Activated CD8-positive, alpha-beta memory T cell treated with anti-CD3 and anti-CD28 coated beads for 36 hours (primary cell): Measurements from ENCODE around the gene ACAP1. TPM values are rescaled to one million over a fixed set of nuclear protein-coding genes. Genes with fewer than 3 reads are reported as not detected.

Experiments used
- CTCF ChIA-PET: fragments of 350-600 bp; sonication (Branson Sonifier 250); formaldehyde crosslinking; loops from one replicate; lab custom pipeline; 2021; ENCODE audit warnings: antibody characterized with exemption; lab: Charles Lee
- POLR2A ChIA-PET: fragments of 350-600 bp; sonication (Branson Sonifier 250); formaldehyde crosslinking; loops from one replicate; lab custom pipeline; 2021; ENCODE audit warnings: antibody characterized with exemption; lab: Charles Lee
- total RNA-seq, 2 experiments: library from RNA; stranded (reverse); gene quantifications; one replicate each; pipeline ENCODE4 v1.2.3, GENCODE V29; 2021

Gene ACAP1
- total RNA-seq, 2 experiments from 2014 or later = 234 to 241 TPM

- CTCF ChIA-PET = interaction anchor here (1.1 to 1.5 kb wide), 5 partner anchors 9 to 130 kb away, joined by 3 to 9 read pairs (median 3); partner anchors contain the start of genes PLSCR3 and TMEM256
- POLR2A ChIA-PET = interaction anchor here (0.5 to 0.9 kb wide), 4 partner anchors 10 to 300 kb away, joined by 3 to 4 read pairs (median 3); partner anchors contain the start of genes PLSCR3 and TMEM256
Measured at GRCh38 chr17:7384489-7385081, 48.3 kb downstream of the ACAP1 start.

DNA sequence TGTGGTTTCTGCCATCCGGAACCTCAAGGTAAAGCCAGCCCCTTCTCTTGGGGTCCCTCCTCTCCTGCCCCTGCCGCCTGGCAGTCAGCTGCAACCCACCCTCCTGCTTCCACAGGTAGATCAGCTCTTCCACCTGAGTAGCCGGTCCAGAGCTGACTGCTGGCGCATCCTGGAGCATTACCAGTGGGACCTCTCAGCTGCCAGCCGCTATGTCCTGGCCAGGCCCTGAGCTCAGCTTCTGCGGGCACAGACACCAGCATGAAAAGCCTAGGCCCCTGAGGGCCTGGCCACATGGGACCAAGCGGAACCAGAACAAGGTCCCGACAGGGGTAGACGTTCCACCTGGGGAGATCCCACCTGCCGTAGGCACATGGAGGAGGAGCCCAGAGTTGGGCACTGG is 52.5 kb downstream of the ACAP1 start:
- ChIA-PET POLR2A (no interaction called here), CTCF (interaction anchor here (1.0 to 1.2 kb wide), 3 partner anchors 11 to 33 kb away, joined by 3 to 5 read pairs (median 4); no protein-coding TSS in a partner anchor)

DNA sequence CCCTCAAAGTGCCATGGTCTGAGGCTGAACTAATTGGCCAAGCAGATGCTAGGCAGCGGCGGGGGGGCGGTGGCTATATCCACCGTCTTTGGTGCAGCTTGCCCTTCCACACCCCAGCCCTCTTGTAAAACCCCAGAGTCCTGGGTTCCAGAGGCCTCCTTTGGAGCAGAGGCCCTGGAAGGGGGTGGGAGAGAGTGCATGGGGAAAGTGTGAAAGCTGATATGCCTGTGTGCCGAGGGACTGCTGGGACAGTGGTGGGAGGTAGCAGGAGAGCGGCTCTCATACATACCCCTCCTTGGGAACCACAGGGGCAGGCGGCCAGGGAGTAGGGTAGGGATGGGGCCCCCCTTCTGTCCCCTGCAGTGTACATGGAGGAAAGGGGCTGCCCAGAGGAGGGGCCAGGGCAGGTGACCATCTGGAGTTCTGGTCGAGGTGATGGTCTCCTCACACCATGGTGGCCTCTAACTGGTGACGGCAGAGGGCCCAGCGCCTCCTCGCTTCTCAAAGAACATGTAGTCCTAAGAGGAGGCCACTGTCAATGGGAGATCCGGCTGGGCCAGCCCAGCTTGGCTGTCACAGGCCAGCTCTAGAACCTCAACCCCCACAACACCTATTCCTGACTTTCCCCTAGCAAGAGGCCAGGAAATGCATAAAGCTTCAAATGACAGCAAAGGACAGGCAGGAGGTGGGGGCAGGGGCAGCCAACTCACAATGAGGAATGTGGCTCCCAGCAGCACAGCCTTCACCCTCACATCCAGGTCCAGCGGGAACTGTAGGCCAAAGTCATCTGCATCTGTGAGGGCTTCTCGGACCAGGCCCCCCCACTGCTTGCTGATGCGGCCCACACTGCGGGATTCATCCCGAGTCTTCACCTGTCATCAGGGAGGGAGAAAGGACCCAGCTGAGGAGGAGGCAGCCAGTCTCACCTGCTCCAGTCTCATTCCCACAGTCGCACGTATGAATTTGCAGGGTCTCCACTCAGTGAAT is 53.9 kb downstream of the ACAP1 start:
- POLR2A ChIA-PET = no interaction called here
- CTCF ChIA-PET = interaction anchor here (1.0 to 2.4 kb wide), 3 partner anchors 34 to 170 kb away, joined by 3 to 6 read pairs (median 4); no protein-coding TSS in a partner anchor

DNA sequence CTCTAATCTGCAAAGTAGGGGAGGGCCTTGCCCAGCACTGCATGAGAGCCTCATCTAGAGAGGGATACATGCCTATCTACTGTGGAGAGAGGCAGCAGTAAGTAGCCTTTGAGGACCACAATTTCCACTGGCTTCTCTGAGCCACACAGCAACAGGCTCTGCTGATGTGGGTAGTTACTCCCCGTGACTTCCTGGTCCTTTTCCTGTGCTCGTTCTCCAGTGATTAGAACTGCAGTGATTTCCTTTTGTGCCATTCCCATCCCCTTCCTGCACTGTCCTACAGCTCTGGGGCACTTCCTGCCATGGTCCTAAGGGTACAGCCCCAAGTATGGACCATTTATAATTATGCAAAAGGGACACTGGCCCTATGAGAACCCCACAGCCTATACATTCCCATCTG is 55.0 kb downstream of the ACAP1 start:
- POLR2A ChIA-PET = no interaction called here
- CTCF ChIA-PET = interaction anchor here (1.3 to 2.4 kb wide), 2 partner anchors 35 to 46 kb away, joined by 4 to 6 read pairs; no protein-coding TSS in a partner anchor

- POLR2A ChIA-PET = interaction anchor here (1.5 kb wide), 1 partner anchor 11 kb away, joined by 9 read pairs; the partner anchor contains the start of gene TMEM256
Measured at GRCh38 chr17:7392696-7393612, 56.6 kb downstream of the ACAP1 start.

GRCh38 chr17:7393613-7394451 is 57.5 kb downstream of the ACAP1 start:
- ChIA-PET POLR2A (interaction anchor here (1.1 to 1.5 kb wide), 4 partner anchors 10 to 90 kb away, joined by 3 to 9 read pairs (median 3); partner anchors contain the start of genes POLR2A, TMEM256 and ZBTB4), CTCF (interaction anchor here (1.3 to 1.7 kb wide), 3 partner anchors 10 to 41 kb away, joined by 3 to 9 read pairs (median 5); partner anchors contain the start of genes TMEM102 and TMEM95)

More at GRCh38 chr17:7392696-7393612, 56.6 kb downstream of the ACAP1 start:
- CTCF ChIA-PET = interaction anchor here (1.6 to 2.4 kb wide), 3 partner anchors 9 to 44 kb away, joined by 5 to 9 read pairs (median 6); partner anchors contain the start of gene TMEM95

GRCh38 chr17:7394452-7395191 is 58.3 kb downstream of the ACAP1 start, which contains the start of gene PLSCR3:
Gene PLSCR3, minus strand, starts transcription at chr17:7394525. Its CDS starts 415 bp downstream, at chr17:7394110.
- ChIA-PET POLR2A (interaction anchor here (1.1 to 1.5 kb wide), 4 partner anchors 9 to 90 kb away, joined by 3 to 9 read pairs (median 3); partner anchors contain the start of genes POLR2A, TMEM256 and ZBTB4), CTCF (interaction anchor here (1.0 to 1.7 kb wide), 4 partner anchors 11 to 85 kb away, joined by 3 to 9 read pairs (median 4); partner anchors contain the start of genes TMEM102, TMEM95 and ZBTB4)

DNA sequence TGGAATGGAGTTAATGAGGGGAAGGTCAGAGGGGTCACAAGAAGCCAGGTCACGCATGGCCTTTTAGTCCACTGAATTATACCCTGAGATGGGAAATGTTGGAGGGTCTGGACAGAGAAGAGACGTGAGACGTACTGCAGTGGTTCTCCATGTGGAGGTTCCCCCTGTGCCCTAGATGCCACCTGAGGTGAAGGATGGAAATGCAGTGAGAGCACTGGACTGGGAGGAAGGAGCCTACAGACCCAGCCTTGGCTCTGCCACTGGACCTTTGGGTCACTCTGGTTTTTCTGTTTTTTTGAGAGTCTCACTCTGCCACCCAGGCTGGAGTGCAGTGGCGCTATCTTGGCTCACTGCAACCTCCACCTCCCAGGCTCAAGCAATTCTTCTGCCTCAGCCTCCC is 59.8 kb downstream of the ACAP1 start:
- ChIA-PET POLR2A (no interaction called here), CTCF (interaction anchor here (1.2 kb wide), 1 partner anchor 41 kb away, joined by 3 read pairs; the partner anchor contains the start of gene TMEM95)

DNA sequence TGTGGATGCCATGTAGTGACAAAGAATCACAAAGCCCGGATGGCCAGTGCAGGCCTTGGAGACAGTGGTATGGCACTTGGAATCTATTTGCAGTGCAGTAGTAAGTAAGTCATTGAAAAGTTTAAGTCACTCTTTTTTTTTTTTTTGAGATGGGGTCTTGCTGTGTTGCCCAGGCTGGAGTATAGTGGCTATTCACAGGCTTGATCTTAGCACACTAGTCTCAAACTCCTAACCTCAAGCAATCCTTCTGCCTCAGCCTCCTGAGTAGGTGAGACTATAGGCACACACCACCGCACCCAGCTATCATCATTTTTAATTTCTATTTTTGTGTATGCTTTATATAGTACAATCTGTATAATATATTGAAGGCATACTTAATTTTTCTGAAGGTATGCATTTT is 62.3 kb downstream of the ACAP1 start:
- POLR2A ChIA-PET = interaction anchor here (1.0 kb wide), 1 partner anchor 175 kb away, joined by 3 read pairs; no protein-coding TSS in a partner anchor
- CTCF ChIA-PET = interaction anchor here (0.7 to 1.3 kb wide), 2 partner anchors 38 to 163 kb away, joined by 3 read pairs; no protein-coding TSS in a partner anchor

Other genes starting within 250 kb of the ACAP1 start
- not detected for gene ASGR2, start 221.7 kb upstream of the ACAP1 start, total RNA-seq
- 1 to 10 TPM in 1 of 2 experiments, under 1 TPM in 1; 0.65 to 1.3 TPM for gene ASGR1, start 157.2 kb upstream of the ACAP1 start, total RNA-seq
- gene DLG4, start 116.7 kb upstream of the ACAP1 start, total RNA-seq = 1 to 10 TPM; 4.5 to 4.6 TPM
- 100 to 1,000 TPM; 254 to 269 TPM for gene ACADVL, start 116.6 kb upstream of the ACAP1 start, total RNA-seq
- gene DVL2, start 102.0 kb upstream of the ACAP1 start, total RNA-seq = 10 to 100 TPM; 64.4 to 68.9 TPM
- 10 to 100 TPM; 40.7 to 43.7 TPM for gene PHF23, start 97.1 kb upstream of the ACAP1 start, total RNA-seq
- 100 to 1,000 TPM; 131 to 135 TPM for gene GABARAP, start 94.1 kb upstream of the ACAP1 start, total RNA-seq
- 100 to 1,000 TPM; 202 to 207 TPM for gene CTDNEP1, start 84.8 kb upstream of the ACAP1 start, total RNA-seq
- gene ELP5, start 84.3 kb upstream of the ACAP1 start, total RNA-seq = 100 to 1,000 TPM; 107 to 110 TPM
- gene CLDN7, start 74.1 kb upstream of the ACAP1 start, total RNA-seq = 1 to 10 TPM; 1.2 to 1.5 TPM
- gene SLC2A4, start 54.8 kb upstream of the ACAP1 start, total RNA-seq = under 1 TPM; 0.11 to 0.34 TPM
- under 1 TPM; 0.10 to 0.55 TPM for gene YBX2, start 41.9 kb upstream of the ACAP1 start, total RNA-seq
- gene EIF5A, start 28.9 kb upstream of the ACAP1 start, total RNA-seq = 1,000 to 10,000 TPM; 1,619 to 1,670 TPM
- 10 to 100 TPM; 68.8 to 69.5 TPM for gene GPS2, start 21.2 kb upstream of the ACAP1 start, total RNA-seq
- 10 to 100 TPM; 59.2 to 59.4 TPM for gene NEURL4, start 7.2 kb upstream of the ACAP1 start, total RNA-seq
- 1 to 10 TPM; 6.4 to 7.2 TPM for gene KCTD11, start 15.6 kb downstream of the ACAP1 start, total RNA-seq
- not detected for gene TMEM95, start 18.6 kb downstream of the ACAP1 start, total RNA-seq
- gene TNK1, start 44.6 kb downstream of the ACAP1 start, total RNA-seq = 1 to 10 TPM; 4.6 to 5.6 TPM
- gene PLSCR3, start 58.0 kb downstream of the ACAP1 start, total RNA-seq = 10 to 100 TPM; 70.8 to 74.4 TPM
- 10 to 100 TPM; 50.1 to 51.6 TPM for gene TMEM256, start 67.6 kb downstream of the ACAP1 start, total RNA-seq
- gene NLGN2, start 71.3 kb downstream of the ACAP1 start, total RNA-seq = 1 to 10 TPM; 6.6 to 7.9 TPM
- gene SPEM1, start 83.8 kb downstream of the ACAP1 start, total RNA-seq = not detected
- not detected for gene SPEM2, start 89.1 kb downstream of the ACAP1 start, total RNA-seq
- not detected for gene SPEM3, start 92.3 kb downstream of the ACAP1 start, total RNA-seq
- gene TMEM102, start 98.9 kb downstream of the ACAP1 start, total RNA-seq = 10 to 100 TPM; 11.2 to 12.6 TPM
- gene FGF11, start 103.0 kb downstream of the ACAP1 start, total RNA-seq = 1 to 10 TPM; 2.0 to 2.1 TPM
- 1 to 10 TPM; 7.2 to 7.8 TPM for gene CHRNB1, start 108.5 kb downstream of the ACAP1 start, total RNA-seq
- 10 to 100 TPM; 17.6 to 17.7 TPM for gene ZBTB4, start 143.1 kb downstream of the ACAP1 start, total RNA-seq
- not detected for gene SLC35G6, start 144.9 kb downstream of the ACAP1 start, total RNA-seq
- gene POLR2A, start 147.8 kb downstream of the ACAP1 start, total RNA-seq = 100 to 1,000 TPM; 195 to 198 TPM
- 10 to 100 TPM; 13.3 to 14.4 TPM for gene TNFSF12, start 212.5 kb downstream of the ACAP1 start, total RNA-seq
- gene TNFSF13, start 222.2 kb downstream of the ACAP1 start, total RNA-seq = 1 to 10 TPM; 1.0 to 1.1 TPM
- 100 to 1,000 TPM; 112 to 116 TPM for gene SENP3, start 225.4 kb downstream of the ACAP1 start, total RNA-seq
- gene CD68, start 243.1 kb downstream of the ACAP1 start, total RNA-seq = 1 to 10 TPM; 7.4 to 8.9 TPM
- 100 to 1,000 TPM; 105 to 106 TPM for gene MPDU1, start 247.3 kb downstream of the ACAP1 start, total RNA-seq